Measurements from ENCODE around the gene COMMD10. TPM values are rescaled to one million over a fixed set of nuclear protein-coding genes. Genes with fewer than 3 reads are reported as not detected.
A peak's percentile ranks its signal among the peaks of the same experiment; 100 is the strongest.

COMMD10 gene
- total RNA-seq (10 to 100 TPM in 4 of 5 donors, 1 to 10 TPM in 1; 3.2 to 72.8 (median 49.4) TPM), polyA plus RNA-seq (10 to 100 TPM; 16.7 to 33.6 (median 32.4) TPM)
- long read RNA-seq, donor 1, partial matches to known transcripts: 0 of 1 reads
- long read RNA-seq, donor 1, other reads (novel, unspliced or antisense): 0 of 1 reads
- long read RNA-seq, donor 2, transcript COMMD10-201 (7 exons, 1,469 nt): major isoform, 13 of 13 reads
- long read RNA-seq, donor 2, partial matches to known transcripts: 0 of 13 reads
- long read RNA-seq, donor 2, other reads (novel, unspliced or antisense): 0 of 13 reads
- long read RNA-seq, donor 3, transcript COMMD10-201 (7 exons, 1,469 nt): major isoform, 9 of 10 reads
- long read RNA-seq, donor 3, partial matches to known transcripts: 0 of 10 reads
- long read RNA-seq, donor 3, other reads (novel, unspliced or antisense): 0 of 10 reads
- long read RNA-seq, donor 4: 0 reads
- long read RNA-seq, donor 5, transcript COMMD10-201 (7 exons, 1,469 nt): major isoform, 6 of 6 reads
- long read RNA-seq, donor 5, partial matches to known transcripts: 0 of 6 reads
- long read RNA-seq, donor 5, other reads (novel, unspliced or antisense): 0 of 6 reads
- long read RNA-seq, donor 6, transcript COMMD10-201 (7 exons, 1,469 nt): major isoform, 22 of 23 reads
- long read RNA-seq, donor 6, partial matches to known transcripts: 0 of 23 reads
- long read RNA-seq, donor 6, other reads (novel, unspliced or antisense): 0 of 23 reads
- long read RNA-seq, donor 7, transcript COMMD10-201 (7 exons, 1,469 nt): major isoform, 10 of 11 reads
- long read RNA-seq, donor 7, partial matches to known transcripts: 0 of 11 reads
- long read RNA-seq, donor 7, other reads (novel, unspliced or antisense): 0 of 11 reads
- long read RNA-seq, donor 8, transcript COMMD10-201 (7 exons, 1,469 nt): major isoform, 13 of 19 reads
- long read RNA-seq, donor 8, partial matches to known transcripts: 6 of 19 reads
- long read RNA-seq, donor 8, other reads (novel, unspliced or antisense): 0 of 19 reads
- long read RNA-seq, donor 9, partial matches to known transcripts: 0 of 3 reads
- long read RNA-seq, donor 9, other reads (novel, unspliced or antisense): 0 of 3 reads
- long read RNA-seq, donor 10, transcript COMMD10-201 (7 exons, 1,469 nt): major isoform, 7 of 7 reads
- long read RNA-seq, donor 10, partial matches to known transcripts: 0 of 7 reads
- long read RNA-seq, donor 10, other reads (novel, unspliced or antisense): 0 of 7 reads

DNA sequence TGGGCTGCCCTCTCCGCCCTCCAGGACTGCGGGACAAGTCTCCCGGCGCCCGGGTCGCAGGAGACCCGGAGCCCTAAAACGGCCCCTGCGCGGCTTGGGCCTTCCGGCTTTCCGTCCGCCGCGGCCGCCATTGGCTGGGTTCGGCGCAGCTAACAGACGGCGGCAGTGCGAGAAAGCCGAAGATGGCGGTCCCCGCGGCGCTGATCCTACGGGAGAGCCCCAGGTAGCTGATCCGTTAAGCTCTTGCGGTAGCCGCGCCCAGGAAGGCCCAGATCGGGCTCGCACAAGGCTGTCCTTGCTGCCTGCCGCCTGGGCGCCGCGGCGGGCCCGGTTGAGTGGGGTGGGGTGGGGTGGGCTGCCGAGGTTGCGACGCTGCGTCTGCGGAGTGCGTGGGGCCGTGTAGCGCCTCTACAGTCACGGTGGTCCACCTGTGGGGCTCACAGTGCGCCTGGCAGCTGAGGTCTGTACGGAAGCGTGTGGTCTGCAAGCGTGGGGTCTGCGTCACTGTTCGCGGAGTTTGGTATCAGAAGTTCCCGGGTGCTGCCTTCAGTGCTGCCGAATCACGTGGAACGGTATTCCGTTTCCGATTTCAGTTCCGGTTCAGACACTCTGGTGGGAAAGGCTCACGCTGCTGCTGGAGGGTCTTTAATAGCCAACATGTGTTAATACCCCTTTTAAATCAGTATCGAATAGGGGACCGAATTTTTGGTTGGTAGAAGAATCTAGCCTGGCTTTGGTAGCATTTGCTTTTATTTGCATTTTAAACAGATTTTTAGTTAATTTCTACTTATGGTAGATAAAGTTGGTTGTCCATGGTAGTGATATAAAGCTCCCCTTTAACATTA is at the start of gene COMMD10:
Gene COMMD10 (plus strand): TSS at position 155 of the 845 bp plus-strand sequence.
- Histone ChIP-seq H3K27ac (peak within 1 kb of the TSS; percentile 88 to 96 (median 91)), H3K9me3 (no peaks in the 10 kb centered on the region), H3K27me3 (no peaks in the 10 kb centered on the region), H3K4me3 (peak within 1 kb of the TSS; percentile 55 to 96 (median 73)), H3K36me3 (peaks cover 6 to 18% (median 17%) of the 10 kb centered on the region in 4 donors), H3K4me1 (peaks cover 6 to 35% (median 23%) of the 10 kb centered on the region in 4 donors)
- WGBS, 5 donors: 0 to 1% (median 0%) methylated on average over 31 to 65 of the region's 65 CpGs
- intact Hi-C loops (cut with DNase I; ENCODE audit: low total_unique reads): no loop called here
- TF ChIP-seq POLR2AphosphoS5 (IDR thresholded peaks at IDR 0.05): peak; percentile 54 to 73 (median 67)
- TF ChIP-seq, protein P1, sequence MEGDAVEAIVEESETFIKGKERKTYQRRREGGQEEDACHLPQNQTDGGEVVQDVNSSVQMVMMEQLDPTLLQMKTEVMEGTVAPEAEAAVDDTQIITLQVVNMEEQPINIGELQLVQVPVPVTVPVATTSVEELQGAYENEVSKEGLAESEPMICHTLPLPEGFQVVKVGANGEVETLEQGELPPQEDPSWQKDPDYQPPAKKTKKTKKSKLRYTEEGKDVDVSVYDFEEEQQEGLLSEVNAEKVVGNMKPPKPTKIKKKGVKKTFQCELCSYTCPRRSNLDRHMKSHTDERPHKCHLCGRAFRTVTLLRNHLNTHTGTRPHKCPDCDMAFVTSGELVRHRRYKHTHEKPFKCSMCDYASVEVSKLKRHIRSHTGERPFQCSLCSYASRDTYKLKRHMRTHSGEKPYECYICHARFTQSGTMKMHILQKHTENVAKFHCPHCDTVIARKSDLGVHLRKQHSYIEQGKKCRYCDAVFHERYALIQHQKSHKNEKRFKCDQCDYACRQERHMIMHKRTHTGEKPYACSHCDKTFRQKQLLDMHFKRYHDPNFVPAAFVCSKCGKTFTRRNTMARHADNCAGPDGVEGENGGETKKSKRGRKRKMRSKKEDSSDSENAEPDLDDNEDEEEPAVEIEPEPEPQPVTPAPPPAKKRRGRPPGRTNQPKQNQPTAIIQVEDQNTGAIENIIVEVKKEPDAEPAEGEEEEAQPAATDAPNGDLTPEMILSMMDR (IDR thresholded peaks at IDR 0.05): no peak
- no peak for TF ChIP-seq EP300 (IDR thresholded peaks at IDR 0.05)
- peak in 1 of 4 donors; percentile 25 for TF ChIP-seq POLR2A (IDR thresholded peaks at IDR 0.05)
- DNase-seq: peak; percentile 80 to 94

DNA sequence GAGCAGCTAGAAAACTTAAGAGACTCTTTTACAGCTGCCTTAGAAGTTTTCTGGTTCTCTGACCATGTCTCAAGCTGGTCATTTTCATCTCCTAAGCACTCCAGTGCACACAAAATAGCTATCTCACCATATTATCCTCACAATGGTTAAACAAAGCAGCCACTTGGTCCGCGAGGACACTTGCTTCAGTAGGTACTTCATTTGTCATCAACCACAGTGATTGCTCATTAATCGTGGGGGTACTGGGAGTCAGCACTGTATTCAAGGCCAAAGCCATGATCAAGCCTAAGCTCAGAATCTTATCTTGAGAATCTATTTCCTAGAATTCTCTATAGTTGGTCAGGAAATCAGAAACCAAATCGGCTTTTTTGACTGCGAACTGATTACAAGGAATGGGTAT is 49.7 kb upstream of the COMMD10 start:
- WGBS, 5 donors: 73 to 88% (median 83%) methylated on average over 5 of the region's 5 CpGs
- Histone ChIP-seq H3K27ac (no peak overlapping the region), H3K36me3 (no peaks in the 10 kb centered on the region), H3K9me3 (no peaks in the 10 kb centered on the region), H3K27me3 (no peaks in the 10 kb centered on the region), H3K4me1 (no peaks in the 10 kb centered on the region), H3K4me3 (no peak overlapping the region)
- TF ChIP-seq POLR2A (IDR thresholded peaks at IDR 0.05) (no peak), POLR2AphosphoS5 (IDR thresholded peaks at IDR 0.05) (no peak), EP300 (IDR thresholded peaks at IDR 0.05) (no peak)
- TF ChIP-seq, protein P1 (IDR thresholded peaks at IDR 0.05): no peak
- DNase-seq: no peak
- intact Hi-C loops (cut with DNase I; ENCODE audit: low total_unique reads): no loop called here

DNA sequence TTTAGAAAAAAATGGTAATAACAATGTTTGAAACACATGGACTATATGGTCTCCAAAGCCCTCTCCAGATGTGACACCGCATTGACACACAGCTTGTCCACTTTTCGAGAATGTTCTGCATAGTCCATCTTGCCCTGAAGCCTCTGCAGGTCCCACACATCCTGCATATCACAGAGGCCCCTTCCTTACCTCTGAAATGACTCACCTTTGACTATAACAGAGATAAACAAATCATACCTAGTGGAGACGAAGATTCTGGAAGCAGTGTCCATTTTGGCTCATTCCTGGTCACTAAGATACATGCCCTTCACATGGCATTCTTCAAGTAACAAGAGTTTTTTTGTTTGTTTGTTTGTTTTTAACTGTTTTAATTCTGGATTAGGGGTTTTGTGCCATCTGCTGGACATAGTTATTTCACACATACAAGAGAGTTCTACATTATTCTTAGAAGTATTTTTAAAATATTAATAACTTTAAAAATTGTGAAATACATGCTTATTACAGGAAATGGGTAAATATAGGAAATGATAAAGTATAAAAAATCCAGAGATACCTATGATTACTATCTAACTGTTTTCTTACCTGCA is 47.5 kb upstream of the COMMD10 start:
- WGBS, 5 donors: 59 to 70% (median 64%) methylated on average over 3 of the region's 3 CpGs
- no peak for DNase-seq
- no peak overlapping the region for H3K27ac ChIP-seq
- H3K9me3 ChIP-seq: no peaks in the 10 kb centered on the region
- TF ChIP-seq POLR2AphosphoS5 (IDR thresholded peaks at IDR 0.05): no peak
- TF ChIP-seq EP300 (IDR thresholded peaks at IDR 0.05): no peak
- TF ChIP-seq, protein P1 (IDR thresholded peaks at IDR 0.05): no peak
- TF ChIP-seq POLR2A (IDR thresholded peaks at IDR 0.05): no peak
- H3K4me3 ChIP-seq: no peak overlapping the region
- H3K36me3 ChIP-seq: no peaks in the 10 kb centered on the region
- no peaks in the 10 kb centered on the region for H3K27me3 ChIP-seq
- intact Hi-C loops (cut with DNase I; ENCODE audit: low total_unique reads): no loop called here
- H3K4me1 ChIP-seq: no peaks in the 10 kb centered on the region

Measured in stomach (tissue), 19 donors.